Measurements from ENCODE around the gene TFR2. TPM values are rescaled to one million over a fixed set of nuclear protein-coding genes. Genes with fewer than 3 reads are reported as not detected.

The TFR2 gene
- total and polyA plus RNA-seq, 2 experiments from 2014 or later = 3.7 to 4.2 TPM

GRCh38 chr7:100641860-100642533 lies 645 bp upstream of the TFR2 start:
- ATAC-seq (no peak), DNase-seq (ENCODE audit: low spot score) (no peak)
- Histone ChIP-seq H3K79me2 (replicated peaks; ENCODE audit: insufficient read depth) (no peaks in the 10 kb centered on the region), H3K36me3 (ENCODE audit: insufficient read depth) (no peaks in the 10 kb centered on the region), H3K27ac (ENCODE audit: low read depth) (no peak overlapping the region), H3K9me2 (ENCODE audit: insufficient read depth) (no peaks in the 10 kb centered on the region), H3K4me1 (ENCODE audit: insufficient read depth) (peaks cover 4% of the 10 kb centered on the region; the same call in 1 of the 2 replicates), H3K4me2 (peak overlapping the region; percentile 57), H3K4me3 (peak overlapping the region; percentile 46; the same call in 1 of the 2 replicates), H3K27me3 (ENCODE audit: insufficient read depth) (no peaks in the 10 kb centered on the region), H4K20me1 (replicated peaks; ENCODE audit: insufficient read depth) (no peaks in the 10 kb centered on the region), H3F3A (replicated peaks; ENCODE audit: low read depth) (0 out of 2 replicates have a peak, but pooled peaks cover 4% of the 10 kb centered on the region), H2AFZ (peak overlapping the region; percentile 12; the same call in 1 of the 2 replicates)
- TF ChIP-seq CTCF (conservative IDR thresholded peaks at IDR 0.05; ENCODE audit: low read depth in 2 of 2) (peak; percentile 38 to 52), ZNF462 (CRISPR knock-in tag; IDR thresholded peaks at IDR 0.05) (no peak)
- Mint-ChIP-seq H3K4me1 (peaks cover 27% of the 10 kb centered on the region), H3K9me3 (no peaks in the 10 kb centered on the region), H3K27me3 (ENCODE audit: insufficient read depth, low read depth, poor library complexity) (peaks cover 4% of the 10 kb centered on the region), H3K27ac (no peak overlapping the region), H3K36me3 (ENCODE audit: low read depth) (no peaks in the 10 kb centered on the region), H3K4me3 (no peak overlapping the region)

Data from GM23338 (cell line).